Astrocyte of the spinal cord (primary cell): Measurements from ENCODE around the gene PISD.

ENCODE experiments used
- DNase-seq: peaks from one replicate; pipeline ENCODE4 v3.0.0; 2011; ENCODE audit warnings: low read depth, low spot score
- H3K4me3 ChIP-seq: 2 replicates; pipeline ENCODE4 v1.5.1; 2011; ENCODE audit warnings: low read depth, mild to moderate bottlenecking, low read length, moderate library complexity
- CTCF ChIP-seq: IDR thresholded peaks from 2 replicates; pipeline ENCODE4 v1.5.1; 2012; ENCODE audit warnings: low read depth, mild to moderate bottlenecking, low read length, inconsistent platforms
- in situ Hi-C: cut with HindIII; loops from 2 replicates; pipeline ENCODE4 v1.10.0; 2017; ENCODE audit warnings: low sequenced_read_pairs

PISD gene

GRCh38 chr22:31637891-31638618 is 24.0 kb downstream of the PISD start:
- no peak overlapping the region for H3K4me3 ChIP-seq
- in situ Hi-C loops, result no loop called here
- TF ChIP-seq CTCF, result no peak
- no peak for DNase-seq

- H3K4me3 ChIP-seq, result no peak overlapping the region
- TF ChIP-seq CTCF, result no peak
- in situ Hi-C loops, result no loop called here
- no peak for DNase-seq
Measured at GRCh38 chr22:31637447-31637890, 24.5 kb downstream of the PISD start.

- no peak overlapping the region for H3K4me3 ChIP-seq
- in situ Hi-C loops, result no loop called here
- DNase-seq, result no peak
- TF ChIP-seq CTCF, result no peak
Measured at GRCh38 chr22:31635638-31636306, 26.2 kb downstream of the PISD start.

- TF ChIP-seq CTCF, result no peak
- no peak for DNase-seq
- H3K4me3 ChIP-seq, result peak overlapping the region; percentile 76
- in situ Hi-C loops, result no loop called here
Measured at GRCh38 chr22:31631436-31631835, 30.6 kb downstream of the PISD start.

- DNase-seq, result peak; percentile 79
- peak overlapping the region; percentile 76 for H3K4me3 ChIP-seq
- TF ChIP-seq CTCF, result peak; percentile 3
- in situ Hi-C loops, result no loop called here
Measured at GRCh38 chr22:31630331-31631329, 31.4 kb downstream of the PISD start.

- in situ Hi-C loops, result no loop called here
- DNase-seq, result no peak
- TF ChIP-seq CTCF, result no peak
- peak overlapping the region; percentile 76 for H3K4me3 ChIP-seq
Measured at GRCh38 chr22:31629741-31630184, 32.3 kb downstream of the PISD start.
